Colonic mucosa (tissue), 4 donors: ENCODE data around the gene KRT83. TPM values are rescaled to one million over a fixed set of nuclear protein-coding genes. Genes with fewer than 3 reads are reported as not detected.

Experiments
- DNase-seq: peaks from one replicate; pipeline ENCODE4 v3.0.0-alpha.2; 2020
- H3K27ac ChIP-seq: fragments of 200-600 bp; one replicate; pipeline ENCODE4 v1.8.0; 2021
- H3K27me3 ChIP-seq: fragments of 200-600 bp; one replicate; pipeline ENCODE4 v1.8.0; 2021
- H3K36me3 ChIP-seq: fragments of 200-600 bp; one replicate; pipeline ENCODE4 v1.8.0; 2021
- H3K4me1 ChIP-seq: fragments of 200-600 bp; one replicate; pipeline ENCODE4 v1.8.0; 2021; ENCODE audit warnings: mild to moderate bottlenecking
- H3K4me3 ChIP-seq: fragments of 200-600 bp; one replicate; pipeline ENCODE4 v1.8.0; 2021
- H3K9ac ChIP-seq, 2 donors: one replicate each; pipeline ENCODE4 v1.7.0; 2013; ENCODE audit warnings: control low read depth in 2 of 2, low read depth in 2 of 2, low read length in 2 of 2
- H3K9me3 ChIP-seq: fragments of 200-600 bp; one replicate; pipeline ENCODE4 v1.8.0; 2021
- intact Hi-C: fragments of 100-400 bp; cut with DNase I; formaldehyde crosslinking; loops from one replicate; pipeline ENCODE4 v1.14.1; 2022
- total RNA-seq, 2 donors: library from RNA; stranded (reverse); fragmentation: NEBNext Ultra II Directional in 1 of 2; extraction: Animal tissue kit (Norgen Biotek cat#: 25700) in 1 of 2; gene quantifications; one replicate each; pipeline ENCODE4 v1.2.1, GENCODE V29; 2021
- TF ChIP-seq, protein P1 (sequence below): fragments of 200-600 bp; IDR thresholded peaks from one replicate; pipeline ENCODE4 v1.8.0; 2022; ENCODE audit warnings: antibody characterized with exemption, mild to moderate bottlenecking
- donor health status: healthy.
- donor health status: DM: no; HTN: no; CAD: no.
- donor health status: DM: no; HTN: no; CAD: no.

KRT83 gene
- total RNA-seq, 2 donors from 2014 or later: not detected

DNA sequence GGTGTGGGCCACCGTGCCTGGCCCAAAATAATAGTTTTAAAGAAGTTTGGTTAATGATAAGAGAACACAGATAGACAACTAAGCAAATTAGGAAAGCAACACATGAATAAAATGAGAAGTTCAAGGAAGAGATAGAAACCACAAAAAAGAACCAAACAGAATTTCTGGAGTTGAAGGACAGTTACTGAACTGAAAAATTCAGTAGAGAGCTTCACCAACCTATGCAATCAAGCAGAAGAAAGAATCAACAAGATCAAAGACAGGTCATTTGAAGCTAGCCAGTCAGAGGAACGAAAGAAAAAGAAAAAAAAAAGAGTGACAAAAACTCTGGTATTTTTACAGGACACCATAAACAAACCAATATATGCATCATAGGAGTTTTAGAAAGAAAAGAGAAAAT is 15.4 kb upstream of the KRT83 start:
- intact Hi-C loops: no loop called here
- H3K9me3 ChIP-seq: no peaks in the 10 kb centered on the region

DNA sequence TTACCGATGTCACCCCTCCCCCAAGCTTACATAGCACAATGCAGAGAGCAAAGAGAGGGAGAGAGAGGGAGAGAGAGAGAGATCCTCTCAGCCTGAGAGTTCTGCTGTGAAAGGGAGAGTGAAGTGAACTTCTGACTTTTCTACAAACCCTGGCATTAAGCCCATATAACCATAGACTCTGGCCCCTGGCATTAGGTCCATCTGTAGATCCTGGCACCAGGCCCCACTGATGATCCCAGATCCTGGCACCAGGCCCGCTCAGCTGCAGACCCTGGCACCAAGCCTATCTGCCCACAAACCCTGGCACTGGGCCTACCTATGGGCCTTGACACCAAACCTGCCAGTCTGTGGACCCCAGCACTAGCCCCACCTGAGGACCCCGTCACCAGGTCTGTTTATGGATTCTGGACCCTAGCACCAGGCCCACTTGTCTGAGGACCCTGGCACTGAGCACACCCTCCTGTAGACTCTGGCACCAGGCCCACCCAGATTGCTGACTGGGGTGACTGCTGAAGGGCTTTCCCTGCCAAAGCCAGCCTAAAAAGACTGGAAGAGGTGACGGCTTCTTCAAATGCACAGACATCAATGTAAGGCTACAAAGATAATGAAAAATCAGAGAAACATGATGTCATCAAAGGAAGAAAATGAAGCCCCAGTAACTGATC is 14.5 kb upstream of the KRT83 start:
- TF ChIP-seq, protein P1, sequence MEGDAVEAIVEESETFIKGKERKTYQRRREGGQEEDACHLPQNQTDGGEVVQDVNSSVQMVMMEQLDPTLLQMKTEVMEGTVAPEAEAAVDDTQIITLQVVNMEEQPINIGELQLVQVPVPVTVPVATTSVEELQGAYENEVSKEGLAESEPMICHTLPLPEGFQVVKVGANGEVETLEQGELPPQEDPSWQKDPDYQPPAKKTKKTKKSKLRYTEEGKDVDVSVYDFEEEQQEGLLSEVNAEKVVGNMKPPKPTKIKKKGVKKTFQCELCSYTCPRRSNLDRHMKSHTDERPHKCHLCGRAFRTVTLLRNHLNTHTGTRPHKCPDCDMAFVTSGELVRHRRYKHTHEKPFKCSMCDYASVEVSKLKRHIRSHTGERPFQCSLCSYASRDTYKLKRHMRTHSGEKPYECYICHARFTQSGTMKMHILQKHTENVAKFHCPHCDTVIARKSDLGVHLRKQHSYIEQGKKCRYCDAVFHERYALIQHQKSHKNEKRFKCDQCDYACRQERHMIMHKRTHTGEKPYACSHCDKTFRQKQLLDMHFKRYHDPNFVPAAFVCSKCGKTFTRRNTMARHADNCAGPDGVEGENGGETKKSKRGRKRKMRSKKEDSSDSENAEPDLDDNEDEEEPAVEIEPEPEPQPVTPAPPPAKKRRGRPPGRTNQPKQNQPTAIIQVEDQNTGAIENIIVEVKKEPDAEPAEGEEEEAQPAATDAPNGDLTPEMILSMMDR: no peak
- no peaks in the 10 kb centered on the region for H3K27me3 ChIP-seq
- intact Hi-C loops: no loop called here
- DNase-seq: peak; percentile 41
- H3K9me3 ChIP-seq: no peaks in the 10 kb centered on the region
- no peaks in the 10 kb centered on the region for H3K4me1 ChIP-seq
- no peak overlapping the region for H3K4me3 ChIP-seq
- no peak overlapping the region for H3K27ac ChIP-seq
- no peaks in the 10 kb centered on the region for H3K36me3 ChIP-seq
- no peak overlapping the region for H3K9ac ChIP-seq

More for the DNA sequence above, 15.4 kb upstream of the KRT83 start:
- H3K27ac ChIP-seq: no peak overlapping the region
- H3K4me1 ChIP-seq: no peaks in the 10 kb centered on the region
- TF ChIP-seq, protein P1: no peak
- H3K27me3 ChIP-seq: no peaks in the 10 kb centered on the region
- DNase-seq: no peak
- H3K4me3 ChIP-seq: no peak overlapping the region
- no peak overlapping the region for H3K9ac ChIP-seq
- no peaks in the 10 kb centered on the region for H3K36me3 ChIP-seq

DNA sequence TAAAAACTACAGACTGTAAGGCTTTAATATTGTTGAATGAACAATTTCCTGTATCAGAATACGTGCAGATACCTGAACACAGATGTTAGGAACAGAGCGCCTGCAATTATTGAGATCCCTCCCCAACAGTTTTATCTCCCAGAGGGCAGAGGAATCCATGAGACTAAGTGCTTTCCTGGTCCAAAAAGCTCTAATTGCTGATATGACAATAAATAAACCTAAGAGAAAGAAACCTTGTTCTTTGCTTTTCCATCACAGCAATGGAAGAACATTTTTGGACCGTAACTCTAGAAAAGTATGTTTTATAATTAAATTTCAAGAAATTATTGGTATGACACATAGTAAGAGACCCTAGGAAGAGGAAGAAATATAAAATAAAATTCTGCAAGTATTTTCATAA is 13.0 kb upstream of the KRT83 start:
- no peak for DNase-seq
- Histone ChIP-seq H3K4me1 (no peaks in the 10 kb centered on the region), H3K4me3 (no peak overlapping the region), H3K9me3 (no peaks in the 10 kb centered on the region), H3K27me3 (no peaks in the 10 kb centered on the region), H3K27ac (no peak overlapping the region), H3K36me3 (no peaks in the 10 kb centered on the region), H3K9ac (no peak overlapping the region)
- TF ChIP-seq, protein P1: no peak
- intact Hi-C loops: no loop called here

DNA sequence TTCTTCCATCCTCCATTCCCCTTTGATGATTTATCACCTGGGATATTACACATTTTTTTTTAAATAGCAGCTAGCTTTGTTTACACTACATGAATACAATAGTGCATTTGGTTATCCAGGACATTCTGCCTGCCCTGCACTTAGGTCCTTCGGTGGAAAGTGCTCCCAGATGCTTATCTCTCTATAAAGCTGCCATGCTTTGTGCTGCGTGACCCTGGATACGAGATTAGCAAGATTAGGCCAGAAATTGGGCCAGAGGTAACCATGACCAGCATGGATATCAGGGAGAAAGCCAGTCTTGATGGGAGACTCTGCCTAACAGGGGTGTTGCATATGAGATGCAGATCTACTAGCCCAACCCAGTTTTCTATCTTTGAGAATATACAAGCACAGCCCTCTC is 12.1 kb upstream of the KRT83 start:
- no peaks in the 10 kb centered on the region for H3K36me3 ChIP-seq
- H3K4me1 ChIP-seq: no peaks in the 10 kb centered on the region
- H3K27me3 ChIP-seq: no peaks in the 10 kb centered on the region
- H3K27ac ChIP-seq: no peak overlapping the region
- DNase-seq: no peak
- intact Hi-C loops: no loop called here
- H3K9ac ChIP-seq: no peak overlapping the region
- no peaks in the 10 kb centered on the region for H3K9me3 ChIP-seq
- TF ChIP-seq, protein P1: no peak
- no peak overlapping the region for H3K4me3 ChIP-seq

DNA sequence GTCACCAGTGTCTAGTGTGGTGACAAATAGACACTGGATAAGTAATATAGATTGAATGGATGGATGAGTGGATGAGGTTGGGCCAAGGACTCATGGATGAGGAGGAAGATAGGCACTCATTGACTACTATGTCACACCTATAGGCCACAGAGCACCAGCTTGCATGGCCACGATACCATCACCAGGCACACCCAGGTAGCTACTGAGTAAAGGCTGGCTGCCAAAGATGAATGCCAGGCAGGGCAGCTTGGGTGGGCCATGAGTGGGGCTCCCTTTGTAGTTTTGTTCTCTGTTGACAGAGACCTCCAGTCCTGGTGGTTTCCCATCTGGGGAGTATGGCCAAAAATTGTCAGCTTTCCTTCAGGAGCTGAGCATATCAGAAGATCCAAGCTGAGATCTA is 11.2 kb upstream of the KRT83 start:
- TF ChIP-seq, protein P1: no peak
- H3K9me3 ChIP-seq: no peaks in the 10 kb centered on the region
- no peak for DNase-seq
- no peak overlapping the region for H3K27ac ChIP-seq
- no peaks in the 10 kb centered on the region for H3K27me3 ChIP-seq
- no peak overlapping the region for H3K9ac ChIP-seq
- no peak overlapping the region for H3K4me3 ChIP-seq
- intact Hi-C loops: no loop called here
- no peaks in the 10 kb centered on the region for H3K4me1 ChIP-seq
- no peaks in the 10 kb centered on the region for H3K36me3 ChIP-seq
